BLaER1 (cell line): ENCODE results near the gene NADSYN1.
A peak's percentile ranks its signal among the peaks of the same experiment; 100 is the strongest.

Experiments
- H3K27ac ChIP-seq: shearing (Covaris generic); formaldehyde crosslinking; 2 replicates; pipeline ENCODE4 v1.8.1; 2022
- H3K27me3 ChIP-seq: shearing (Covaris generic); formaldehyde crosslinking; 2 replicates; pipeline ENCODE4 v1.8.1; 2022
- H3K36me3 ChIP-seq: shearing (Covaris generic); formaldehyde crosslinking; 2 replicates; pipeline ENCODE4 v1.8.1; 2022
- H3K4me1 ChIP-seq: shearing (Covaris generic); formaldehyde crosslinking; 2 replicates; pipeline ENCODE4 v1.8.1; 2022
- H3K4me2 ChIP-seq: shearing (Covaris generic); formaldehyde crosslinking; 2 replicates; pipeline ENCODE4 v1.8.1; 2022
- H3K4me3 ChIP-seq: shearing (Covaris generic); formaldehyde crosslinking; 2 replicates; pipeline ENCODE4 v1.8.1; 2022
- H3K9ac ChIP-seq: shearing (Covaris generic); formaldehyde crosslinking; 2 replicates; pipeline ENCODE4 v1.8.1; 2022
- H3K9me3 ChIP-seq: shearing (Covaris generic); formaldehyde crosslinking; 2 replicates; pipeline ENCODE4 v1.8.1; 2022
- H4K20me1 ChIP-seq: shearing (Covaris generic); formaldehyde crosslinking; 2 replicates; pipeline ENCODE4 v1.8.1; 2022
- Cebpa-rat ChIP-seq: shearing (Covaris generic); IDR thresholded peaks from 2 replicates; pipeline ENCODE4 v1.8.1; 2022

Gene NADSYN1

DNA sequence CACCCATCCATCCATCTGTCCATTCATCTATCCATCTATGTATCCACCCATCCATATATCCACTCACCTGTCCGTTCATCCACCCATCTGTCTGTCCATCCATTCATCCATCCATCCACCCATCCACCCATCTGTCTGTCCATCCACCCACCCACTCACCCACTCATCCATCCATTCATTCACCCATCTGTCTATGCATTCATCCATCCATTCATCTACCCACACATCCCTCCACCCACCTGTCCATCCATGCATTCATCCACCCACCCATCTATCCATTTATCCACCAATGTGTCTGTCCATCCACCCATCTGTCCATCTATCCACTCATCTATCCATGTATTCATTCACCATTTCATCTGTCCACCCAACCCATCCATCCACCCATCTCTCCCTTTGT is 33.3 kb downstream of the NADSYN1 start:
- Histone ChIP-seq H3K27me3 (no peaks in the 10 kb centered on the region), H3K4me2 (no peak overlapping the region), H4K20me1 (no peaks in the 10 kb centered on the region), H3K27ac (no peak overlapping the region), H3K9ac (no peak overlapping the region), H3K4me3 (no peak overlapping the region), H3K4me1 (peaks cover 22% of the 10 kb centered on the region), H3K9me3 (no peaks in the 10 kb centered on the region), H3K36me3 (peaks cover 95% of the 10 kb centered on the region)
- TF ChIP-seq Cebpa-rat = no peak

- Histone ChIP-seq H3K27ac (peak overlapping the region; percentile 45), H4K20me1 (no peaks in the 10 kb centered on the region), H3K4me2 (peak overlapping the region; percentile 54), H3K36me3 (peaks cover 94% of the 10 kb centered on the region), H3K9me3 (no peaks in the 10 kb centered on the region), H3K27me3 (no peaks in the 10 kb centered on the region), H3K4me1 (peaks cover 22% of the 10 kb centered on the region), H3K9ac (0 out of 2 replicates have a peak overlapping the region, but pooled peaks have one; percentile 24), H3K4me3 (no peak overlapping the region)
- TF ChIP-seq Cebpa-rat = no peak
These were observed 35.8 kb downstream of the NADSYN1 start for GRCh38 chr11:71488681-71489270.

GRCh38 chr11:71489311-71490043 is 36.5 kb downstream of the NADSYN1 start:
- Histone ChIP-seq H3K4me3 (no peak overlapping the region), H3K4me2 (peak overlapping the region; percentile 54), H3K36me3 (peaks cover 94% of the 10 kb centered on the region), H3K9me3 (no peaks in the 10 kb centered on the region), H3K27ac (peak overlapping the region; percentile 45; the same call in 1 of the 2 replicates), H3K9ac (no peak overlapping the region), H4K20me1 (no peaks in the 10 kb centered on the region), H3K4me1 (peaks cover 27% of the 10 kb centered on the region), H3K27me3 (no peaks in the 10 kb centered on the region)
- TF ChIP-seq Cebpa-rat = no peak

DNA sequence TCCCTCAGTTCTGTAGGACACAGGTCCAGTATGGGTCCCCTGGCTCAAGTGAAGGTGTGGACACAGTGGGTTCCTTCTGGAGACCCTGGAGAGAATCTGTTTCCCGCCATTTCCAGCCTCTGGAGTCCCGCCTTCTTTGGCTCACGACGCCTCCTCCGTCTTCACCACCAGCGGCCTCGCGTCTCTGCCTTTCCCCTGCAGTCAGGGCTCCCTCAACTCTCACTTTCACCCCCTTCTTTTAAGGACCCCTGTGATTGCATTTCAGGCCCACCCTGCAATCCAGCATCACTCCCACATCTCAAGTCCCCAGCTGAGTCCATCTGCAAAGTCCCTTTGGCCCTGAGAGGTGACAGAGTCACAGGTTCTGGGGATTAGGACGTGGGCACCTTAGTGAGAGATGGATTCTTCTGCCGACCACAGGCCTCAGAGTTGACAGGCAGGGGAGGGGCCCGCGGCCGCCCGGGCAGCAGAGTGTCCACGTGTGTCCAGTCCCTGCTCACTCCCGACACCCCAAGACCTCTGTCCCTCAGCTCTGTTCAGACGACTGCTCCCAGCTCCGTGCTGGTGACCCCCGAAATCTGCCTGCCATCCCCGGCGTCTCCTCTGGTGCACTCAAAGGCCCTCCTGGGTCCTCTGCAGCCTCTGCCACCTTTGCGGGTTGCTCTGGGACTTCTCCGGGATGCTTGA is 37.2 kb downstream of the NADSYN1 start:
- H3K27ac ChIP-seq = peak overlapping the region; percentile 45; the same call in 1 of the 2 replicates
- no peak overlapping the region for H3K9ac ChIP-seq
- H4K20me1 ChIP-seq = no peaks in the 10 kb centered on the region

DNA sequence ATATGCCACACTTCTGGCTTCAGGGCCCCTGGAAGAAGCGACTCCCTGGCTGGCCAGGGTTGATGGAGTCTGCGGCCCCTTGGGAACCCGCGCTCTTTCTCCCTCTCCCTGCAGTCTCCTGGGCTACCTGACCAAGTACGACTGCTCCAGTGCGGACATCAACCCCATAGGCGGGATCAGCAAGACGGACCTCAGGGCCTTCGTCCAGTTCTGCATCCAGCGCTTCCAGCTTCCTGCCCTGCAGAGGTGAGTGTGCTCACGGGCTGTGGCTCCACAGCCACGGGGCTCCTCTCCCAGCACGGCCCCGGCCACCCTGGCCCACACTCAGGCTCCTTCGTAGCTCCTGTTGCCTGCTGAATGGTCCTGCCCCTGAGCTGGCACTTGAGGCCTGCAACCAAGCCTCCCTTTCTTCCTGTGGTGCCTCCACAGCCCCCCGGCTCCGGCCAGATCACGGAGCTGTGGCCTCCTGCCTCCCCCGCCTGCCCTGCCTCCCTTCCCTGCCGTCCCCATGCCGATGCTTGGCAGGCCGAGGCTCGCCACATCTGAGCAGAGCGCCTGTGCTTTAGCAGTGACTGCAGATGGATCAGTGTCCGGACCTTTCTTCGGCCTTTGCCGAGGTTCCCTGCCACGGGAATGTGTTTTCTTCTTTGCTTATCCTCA is 37.9 kb downstream of the NADSYN1 start:
- no peaks in the 10 kb centered on the region for H4K20me1 ChIP-seq
- H3K27me3 ChIP-seq = no peaks in the 10 kb centered on the region
- no peak overlapping the region for H3K9ac ChIP-seq
- peaks cover 92% of the 10 kb centered on the region for H3K36me3 ChIP-seq
- H3K4me3 ChIP-seq = no peak overlapping the region
- peaks cover 41% of the 10 kb centered on the region for H3K4me1 ChIP-seq
- H3K4me2 ChIP-seq = no peak overlapping the region
- H3K27ac ChIP-seq = no peak overlapping the region
- H3K9me3 ChIP-seq = peaks cover 4% of the 10 kb centered on the region
- TF ChIP-seq Cebpa-rat = no peak

More for the DNA sequence above, 37.2 kb downstream of the NADSYN1 start:
- Histone ChIP-seq H3K4me2 (no peak overlapping the region), H3K9me3 (no peaks in the 10 kb centered on the region), H3K36me3 (peaks cover 92% of the 10 kb centered on the region), H3K27me3 (no peaks in the 10 kb centered on the region), H3K4me1 (peaks cover 34% of the 10 kb centered on the region), H3K4me3 (no peak overlapping the region)
- TF ChIP-seq Cebpa-rat = no peak

DNA sequence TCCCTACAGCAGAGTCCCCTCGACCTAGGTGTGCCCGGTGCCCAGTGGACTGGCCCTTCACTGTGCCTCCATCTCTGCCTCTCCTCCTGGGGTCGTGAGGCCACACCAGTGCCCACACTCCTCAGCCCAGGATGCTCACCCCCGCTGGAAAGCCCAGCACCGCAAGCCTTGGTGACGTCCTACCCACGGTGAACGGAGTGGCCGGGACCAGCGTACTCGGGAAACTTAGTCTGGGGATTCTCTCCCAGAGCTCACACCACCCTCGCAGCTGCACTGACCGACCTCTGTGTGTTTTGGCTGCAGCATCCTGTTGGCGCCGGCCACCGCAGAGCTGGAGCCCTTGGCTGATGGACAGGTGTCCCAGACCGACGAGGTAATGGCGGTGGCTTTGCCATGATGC is 38.5 kb downstream of the NADSYN1 start:
- Histone ChIP-seq H3K27ac (no peak overlapping the region; the same call in 1 of the 2 replicates), H3K36me3 (peaks cover 92% of the 10 kb centered on the region), H3K4me2 (no peak overlapping the region), H3K4me1 (peaks cover 47% of the 10 kb centered on the region), H3K9me3 (peaks cover 11% of the 10 kb centered on the region), H4K20me1 (no peaks in the 10 kb centered on the region), H3K9ac (no peak overlapping the region), H3K4me3 (no peak overlapping the region), H3K27me3 (no peaks in the 10 kb centered on the region)
- no peak for TF ChIP-seq Cebpa-rat

DNA sequence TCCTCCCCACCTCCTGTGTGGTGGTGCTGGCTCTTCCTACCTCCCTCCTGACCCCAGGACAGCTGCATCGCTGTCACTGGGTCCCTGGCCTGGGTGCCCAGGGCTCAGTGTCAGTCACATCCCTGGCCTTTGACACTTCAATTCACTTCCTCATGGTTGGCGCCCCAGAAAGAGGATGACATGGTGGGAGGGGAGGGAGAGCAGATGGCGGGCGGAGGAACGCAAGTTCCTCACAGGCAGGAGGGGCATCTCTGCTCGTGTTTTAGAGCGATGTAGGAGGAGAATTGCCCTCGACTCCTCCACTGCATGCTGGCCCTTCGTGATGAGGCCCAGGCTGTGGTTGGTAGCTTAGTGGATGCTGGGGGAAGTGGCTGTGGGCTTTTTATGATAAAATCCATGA is 38.9 kb downstream of the NADSYN1 start:
- Histone ChIP-seq H4K20me1 (no peaks in the 10 kb centered on the region), H3K9me3 (peaks cover 15% of the 10 kb centered on the region), H3K4me3 (no peak overlapping the region), H3K36me3 (peaks cover 94% of the 10 kb centered on the region), H3K27ac (no peak overlapping the region; the same call in 1 of the 2 replicates), H3K4me1 (peaks cover 49% of the 10 kb centered on the region), H3K9ac (no peak overlapping the region), H3K4me2 (no peak overlapping the region), H3K27me3 (no peaks in the 10 kb centered on the region)
- no peak for TF ChIP-seq Cebpa-rat

GRCh38 chr11:71495286-71496230 is 42.6 kb downstream of the NADSYN1 start:
- Histone ChIP-seq H3K27me3 (no peaks in the 10 kb centered on the region), H3K4me1 (peaks cover 64% of the 10 kb centered on the region), H3K4me2 (peak overlapping the region; percentile 59), H3K27ac (peak overlapping the region; percentile 70), H3K4me3 (0 out of 2 replicates have a peak overlapping the region, but pooled peaks have one; percentile 10), H3K36me3 (peaks cover 97% of the 10 kb centered on the region), H3K9me3 (peaks cover 42% of the 10 kb centered on the region), H4K20me1 (no peaks in the 10 kb centered on the region), H3K9ac (no peak overlapping the region)
- no peak for TF ChIP-seq Cebpa-rat

DNA sequence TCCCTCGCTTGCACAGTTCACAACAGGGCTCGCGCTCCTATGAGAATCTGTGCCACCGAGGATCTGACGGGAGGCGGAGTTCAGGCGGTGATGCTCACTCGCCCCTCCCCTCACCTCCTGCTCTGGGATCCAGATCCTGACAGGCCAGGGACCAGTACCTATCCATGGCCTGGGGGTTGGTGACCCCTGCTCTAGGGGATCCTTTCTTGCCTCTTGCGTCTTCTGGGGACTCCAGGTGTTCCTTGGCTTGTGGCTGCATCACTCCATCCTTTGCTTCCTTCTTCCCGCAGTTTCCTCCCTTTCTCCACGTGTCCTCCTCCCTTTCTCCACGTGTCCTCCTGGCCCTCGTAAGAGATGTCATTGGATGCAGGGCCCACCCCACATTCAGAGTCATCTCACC is 43.4 kb downstream of the NADSYN1 start:
- Histone ChIP-seq H4K20me1 (no peaks in the 10 kb centered on the region), H3K9ac (no peak overlapping the region), H3K4me1 (peaks cover 72% of the 10 kb centered on the region), H3K9me3 (peaks cover 42% of the 10 kb centered on the region), H3K27me3 (no peaks in the 10 kb centered on the region), H3K27ac (peak overlapping the region; percentile 70), H3K4me2 (no peak overlapping the region), H3K36me3 (peaks cover 97% of the 10 kb centered on the region), H3K4me3 (0 out of 2 replicates have a peak overlapping the region, but pooled peaks have one; percentile 10)
- TF ChIP-seq Cebpa-rat = no peak
